Measurements from ENCODE around the gene ADI1.

The ADI1 gene

GRCh38 chr2:3479430-3480320, 39.7 kb downstream of the ADI1 start:
- Histone ChIP-seq H3K36me3 (replicated peaks; ENCODE audit: insufficient read depth, low read length) (no peaks in the 10 kb centered on the region), H3K4me2 (ENCODE audit: low read depth, low read length) (peak overlapping the region; percentile 70; the same call in 1 of the 2 replicates), H3F3A (ENCODE audit: insufficient read depth, low read length) (peaks cover 13% of the 10 kb centered on the region), H3K4me3 (ENCODE audit: low read length) (no peak overlapping the region; the same call in 1 of the 2 replicates), H3K27me3 (replicated peaks; ENCODE audit: insufficient read depth, low read length) (no peaks in the 10 kb centered on the region), H3K27ac (ENCODE audit: low read length) (peak overlapping the region; percentile 85; the same call in 1 of the 2 replicates), H2AFZ (ENCODE audit: low read length) (no peak overlapping the region), H4K20me1 (ENCODE audit: insufficient read depth, low read length) (no peaks in the 10 kb centered on the region), H3K9me2 (replicated peaks; ENCODE audit: insufficient read depth, low read length) (no peaks in the 10 kb centered on the region), H3K9ac (ENCODE audit: low read length) (no peak overlapping the region; the same call in 1 of the 2 replicates), H3K79me2 (ENCODE audit: low read length) (no peaks in the 10 kb centered on the region), H3K4me1 (ENCODE audit: low read length) (peaks cover 14% of the 10 kb centered on the region), H3K9me3 (replicated peaks; ENCODE audit: insufficient read depth, low read length) (no peaks in the 10 kb centered on the region)
- TF ChIP-seq CTCF (IDR thresholded peaks at IDR 0.05; ENCODE audit: low read length) (no peak), EZH2phosphoT487 (IDR thresholded peaks at IDR 0.05; ENCODE audit: low read length) (no peak), EZH2 (optimal IDR thresholded peaks at IDR 0.05; ENCODE audit: low read depth, low read length) (no peak)
- no peak for DNase-seq

- Histone ChIP-seq H3K4me2 (ENCODE audit: low read depth, low read length) (no peak overlapping the region), H3F3A (ENCODE audit: insufficient read depth, low read length) (peaks cover 13% of the 10 kb centered on the region), H4K20me1 (ENCODE audit: insufficient read depth, low read length) (no peaks in the 10 kb centered on the region), H3K36me3 (replicated peaks; ENCODE audit: insufficient read depth, low read length) (no peaks in the 10 kb centered on the region), H3K27me3 (replicated peaks; ENCODE audit: insufficient read depth, low read length) (no peaks in the 10 kb centered on the region), H3K79me2 (ENCODE audit: low read length) (no peaks in the 10 kb centered on the region), H3K4me3 (ENCODE audit: low read length) (no peak overlapping the region), H2AFZ (ENCODE audit: low read length) (no peak overlapping the region), H3K4me1 (ENCODE audit: low read length) (peaks cover 14% of the 10 kb centered on the region), H3K9ac (ENCODE audit: low read length) (no peak overlapping the region), H3K9me3 (replicated peaks; ENCODE audit: insufficient read depth, low read length) (no peaks in the 10 kb centered on the region), H3K9me2 (replicated peaks; ENCODE audit: insufficient read depth, low read length) (no peaks in the 10 kb centered on the region), H3K27ac (ENCODE audit: low read length) (no peak overlapping the region)
- TF ChIP-seq EZH2 (optimal IDR thresholded peaks at IDR 0.05; ENCODE audit: low read depth, low read length), result no peak
- no peak for TF ChIP-seq EZH2phosphoT487 (IDR thresholded peaks at IDR 0.05; ENCODE audit: low read length)
- TF ChIP-seq CTCF (IDR thresholded peaks at IDR 0.05; ENCODE audit: low read length), result no peak
- no peak for DNase-seq
Observed at GRCh38 chr2:3478846-3479385, 40.4 kb downstream of the ADI1 start.

GRCh38 chr2:3476985-3477327, 42.4 kb downstream of the ADI1 start:
- no peaks in the 10 kb centered on the region for H3K27me3 ChIP-seq (replicated peaks; ENCODE audit: insufficient read depth, low read length)
- H3K9me2 ChIP-seq (replicated peaks; ENCODE audit: insufficient read depth, low read length), result no peaks in the 10 kb centered on the region
- no peak for TF ChIP-seq EZH2 (optimal IDR thresholded peaks at IDR 0.05; ENCODE audit: low read depth, low read length)
- no peak for TF ChIP-seq CTCF (IDR thresholded peaks at IDR 0.05; ENCODE audit: low read length)
- no peak for TF ChIP-seq EZH2phosphoT487 (IDR thresholded peaks at IDR 0.05; ENCODE audit: low read length)
- no peak overlapping the region for H3K4me3 ChIP-seq (ENCODE audit: low read length)
- no peak overlapping the region for H2AFZ ChIP-seq (ENCODE audit: low read length)
- H3K79me2 ChIP-seq (ENCODE audit: low read length), result no peaks in the 10 kb centered on the region
- DNase-seq, result no peak
- no peak overlapping the region for H3K4me2 ChIP-seq (ENCODE audit: low read depth, low read length)
- H3K27ac ChIP-seq (ENCODE audit: low read length), result no peak overlapping the region
- H3K9ac ChIP-seq (ENCODE audit: low read length), result no peak overlapping the region
- H3F3A ChIP-seq (ENCODE audit: insufficient read depth, low read length), result peaks cover 13% of the 10 kb centered on the region
- H4K20me1 ChIP-seq (ENCODE audit: insufficient read depth, low read length), result no peaks in the 10 kb centered on the region
- H3K36me3 ChIP-seq (replicated peaks; ENCODE audit: insufficient read depth, low read length), result no peaks in the 10 kb centered on the region
- peaks cover 14% of the 10 kb centered on the region for H3K4me1 ChIP-seq (ENCODE audit: low read length)
- H3K9me3 ChIP-seq (replicated peaks; ENCODE audit: insufficient read depth, low read length), result no peaks in the 10 kb centered on the region

Data from MM.1S (cell line).